Small intestine (tissue), 7 donors: Measurements from ENCODE around the gene PHOX2B. TPM values are rescaled to one million over a fixed set of nuclear protein-coding genes. Genes with fewer than 3 reads are reported as not detected.

Experiments
- DNase-seq, 2 donors: peaks; one replicate each; pipeline versions ENCODE4 v3.0.0 to v3.0.0-alpha.2; 2013
- FAIRE-seq: peaks from 2 replicates; lab custom pipeline; 2012; peaks lifted over from hg19 to GRCh38; lab: Jason Lieb, UNC
- H3K27ac ChIP-seq, 3 donors: one replicate each; pipeline ENCODE4 v1.5.1; 2013; ENCODE audit warnings: low read length in 2 of 3, mild to moderate bottlenecking in 2 of 3, control low read depth in 1 of 3, inconsistent platforms in 1 of 3, low read depth in 1 of 3, moderate library complexity in 1 of 3
- H3K27me3 ChIP-seq, 3 donors: one replicate each; pipeline ENCODE4 v1.6.1; 2013; ENCODE audit warnings: low read length in 3 of 3, inconsistent platforms in 1 of 3; ENCODE audit not compliant: control insufficient read depth in 3 of 3, insufficient read depth in 3 of 3
- H3K36me3 ChIP-seq, 3 donors: one replicate each; pipeline ENCODE4 v1.6.1; 2013; ENCODE audit warnings: low read length in 3 of 3, inconsistent platforms in 1 of 3, low read depth in 1 of 3, mild to moderate bottlenecking in 1 of 3, moderate library complexity in 1 of 3; ENCODE audit not compliant: control insufficient read depth in 3 of 3, insufficient read depth in 2 of 3
- H3K4me1 ChIP-seq, 3 donors: one replicate each; pipeline ENCODE4 v1.6.1; 2013; ENCODE audit warnings: low read length in 2 of 3, inconsistent platforms in 1 of 3, low read depth in 1 of 3, mild to moderate bottlenecking in 1 of 3, moderate library complexity in 1 of 3; ENCODE audit not compliant: control insufficient read depth in 3 of 3, insufficient read depth in 2 of 3
- H3K4me3 ChIP-seq, 3 donors: one replicate each; pipeline ENCODE4 v1.5.1; 2013; ENCODE audit warnings: low read length in 3 of 3, control low read depth in 1 of 3, inconsistent platforms in 1 of 3, low read depth in 1 of 3, mild to moderate bottlenecking in 1 of 3, moderate library complexity in 1 of 3
- H3K9me3 ChIP-seq, 2 donors: one replicate each; pipeline ENCODE4 v1.6.1; 2013; ENCODE audit warnings: low read depth in 1 of 2, low read length in 1 of 2; ENCODE audit not compliant: control insufficient read depth in 2 of 2, insufficient read depth in 1 of 2
- WGBS, 3 donors: extraction: QIAGEN DNeasy Blood & Tissue Kit; methylation state at CpG; one replicate each; pipeline ENCODE4 v1.1.7; 2013; 5-methylcytosine and 5-hydroxymethylcytosine counted together
- polyA plus RNA-seq, 4 donors: library from polyadenylated mRNA; stranded (reverse) in 3 of 4; unstranded in 1 of 4; fragments of 200-250 nt in 3 of 4; fragments of 120-200 nt in 1 of 4; gene quantifications; one replicate each; pipeline versions ENCODE4 v1.2.1 to v1.2.3, GENCODE V29; 2013
- donor health status: healthy with polysubstance abuse.
- donor health status: control.
- donor health status: control.
- donor health status: Bipolar disorder and iron deficiency.
- donor health status: healthy.

The PHOX2B gene
- polyA plus RNA-seq, 4 donors, result 1.4 to 7.4 TPM; not detected in 2

DNA sequence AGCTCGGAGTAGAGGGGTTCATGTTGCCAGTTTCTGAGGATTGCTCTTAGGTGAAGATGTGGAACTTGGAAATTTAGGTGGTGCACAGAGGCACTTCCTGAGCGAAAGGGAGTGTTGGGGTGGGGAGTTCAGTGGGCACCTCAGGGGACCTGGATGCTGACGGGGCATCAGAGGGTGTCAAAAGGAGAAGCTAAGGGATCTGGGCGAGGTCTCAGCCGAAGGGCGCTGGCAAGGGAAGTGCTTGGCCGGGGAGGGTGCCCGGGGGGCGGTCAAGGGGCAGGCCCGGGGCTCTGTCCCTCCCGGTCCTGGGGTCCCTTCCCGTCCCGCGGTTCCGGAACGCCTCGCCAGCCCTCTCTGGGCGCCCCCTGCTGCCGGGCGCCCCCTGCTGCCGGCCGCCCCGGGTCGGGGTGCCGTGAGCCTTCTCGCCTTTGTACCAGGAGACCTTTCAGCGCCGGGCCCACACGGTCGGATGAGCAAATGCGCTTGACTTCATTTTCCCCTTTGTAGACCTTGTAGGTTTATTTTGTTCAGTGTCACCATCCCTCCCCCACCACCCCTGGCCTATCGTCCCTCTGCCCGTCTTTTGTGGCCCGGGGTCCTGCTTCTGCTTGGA lies 3.0 kb upstream of the PHOX2B start:
- Histone ChIP-seq H3K27me3 (peaks cover 19 to 80% (median 46%) of the 10 kb centered on the region in 3 donors), H3K4me3 (no peak overlapping the region), H3K4me1 (no peaks in the 10 kb centered on the region), H3K36me3 (no peaks in the 10 kb centered on the region), H3K9me3 (peaks cover 0 to 2% of the 10 kb centered on the region in 2 donors), H3K27ac (peak overlapping the region in 1 of 3 donors; percentile 23)
- peak in 1 of 2 donors; percentile 6 for DNase-seq
- no peak for FAIRE-seq
- WGBS, 3 donors, result 4 to 6% (median 6%) methylated on average over 26 to 34 of the region's 34 CpGs

DNA sequence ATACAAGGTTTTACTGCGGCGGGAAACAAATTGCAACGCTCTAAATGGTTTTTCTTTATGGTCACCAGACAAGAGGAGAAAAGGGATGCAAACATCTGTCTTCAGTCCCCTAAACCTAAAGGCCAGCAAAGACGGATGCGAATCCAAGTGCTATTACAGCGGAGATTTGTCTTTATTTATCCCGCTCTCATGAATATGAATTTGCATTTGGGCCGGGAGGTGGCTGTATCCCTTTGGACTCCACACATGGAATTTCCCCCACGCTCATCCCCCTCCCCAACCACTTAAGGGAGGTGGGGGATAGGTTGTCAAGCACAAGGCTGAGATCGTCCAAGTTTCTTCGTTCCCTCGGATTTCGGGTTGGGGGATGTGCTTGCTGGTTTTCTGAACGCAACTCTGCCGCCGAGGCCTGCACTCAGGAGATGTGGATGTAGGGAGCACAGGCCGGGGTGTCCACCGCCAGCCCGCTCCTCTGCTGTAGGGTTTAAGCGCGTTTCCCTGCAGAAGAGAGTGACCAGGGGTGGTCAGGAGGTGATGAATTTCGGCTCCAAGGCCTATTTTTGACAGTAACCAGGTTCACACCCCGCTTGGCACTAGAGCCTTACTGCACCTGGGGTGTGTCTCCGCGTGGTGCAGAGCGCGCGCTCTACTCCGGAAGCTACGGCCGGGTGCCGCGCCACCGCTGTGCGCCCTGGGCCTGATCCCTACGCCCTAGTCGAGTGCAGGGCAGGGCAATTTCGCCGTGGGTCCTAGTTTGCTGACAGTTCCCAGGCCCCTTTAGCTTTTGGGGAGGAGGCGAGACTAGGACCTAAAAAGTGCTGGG lies 2.3 kb upstream of the PHOX2B start:
- DNase-seq, result peak in 1 of 2 donors; percentile 10
- 8 to 20% (median 10%) methylated on average over 36 to 40 of the region's 40 CpGs for WGBS, 3 donors
- H3K27ac ChIP-seq, result peak overlapping the region in 1 of 3 donors; percentile 38
- H3K4me3 ChIP-seq, result no peak overlapping the region
- H3K9me3 ChIP-seq, result peaks cover 0 to 2% of the 10 kb centered on the region in 2 donors
- FAIRE-seq, result no peak
- H3K27me3 ChIP-seq, result peaks cover 19 to 84% (median 51%) of the 10 kb centered on the region in 3 donors
- H3K36me3 ChIP-seq, result no peaks in the 10 kb centered on the region
- no peaks in the 10 kb centered on the region for H3K4me1 ChIP-seq

DNA sequence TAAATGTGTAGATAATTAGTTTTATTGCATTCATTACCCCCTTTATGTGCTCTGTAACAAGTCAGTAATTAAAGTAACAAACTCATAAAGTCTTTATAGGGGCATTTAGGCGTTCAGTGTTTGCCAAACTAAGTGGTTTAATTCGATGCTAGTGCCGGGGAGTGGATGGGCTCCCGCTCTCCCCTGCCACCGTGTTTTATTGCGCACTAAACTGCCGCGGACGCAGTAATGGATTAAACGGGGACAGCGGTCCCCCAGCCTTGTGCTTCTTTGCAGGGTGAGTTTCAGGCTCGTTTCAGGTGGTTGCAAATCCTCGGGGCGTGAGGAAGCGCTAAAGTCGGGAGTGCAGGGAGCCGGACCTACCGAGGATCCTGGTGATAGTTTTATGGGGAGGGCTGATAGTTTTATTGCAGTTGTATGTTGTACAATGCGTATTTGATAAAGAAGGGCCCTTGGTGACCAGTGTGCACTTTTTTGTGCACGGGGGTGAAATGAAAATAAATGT lies 1.6 kb upstream of the PHOX2B start:
- no peaks in the 10 kb centered on the region for H3K36me3 ChIP-seq
- H3K9me3 ChIP-seq, result peaks cover 0 to 2% of the 10 kb centered on the region in 2 donors
- H3K4me3 ChIP-seq, result peak overlapping the region in 1 of 3 donors; percentile 1
- no peaks in the 10 kb centered on the region for H3K4me1 ChIP-seq
- H3K27ac ChIP-seq, result peak overlapping the region in 1 of 3 donors; percentile 38
- no peak for FAIRE-seq
- 5 to 6% (median 5%) methylated on average over 20 of the region's 20 CpGs for WGBS, 3 donors
- H3K27me3 ChIP-seq, result peaks cover 19 to 89% (median 53%) of the 10 kb centered on the region in 3 donors
- DNase-seq, result peak in 1 of 2 donors; percentile 2

DNA sequence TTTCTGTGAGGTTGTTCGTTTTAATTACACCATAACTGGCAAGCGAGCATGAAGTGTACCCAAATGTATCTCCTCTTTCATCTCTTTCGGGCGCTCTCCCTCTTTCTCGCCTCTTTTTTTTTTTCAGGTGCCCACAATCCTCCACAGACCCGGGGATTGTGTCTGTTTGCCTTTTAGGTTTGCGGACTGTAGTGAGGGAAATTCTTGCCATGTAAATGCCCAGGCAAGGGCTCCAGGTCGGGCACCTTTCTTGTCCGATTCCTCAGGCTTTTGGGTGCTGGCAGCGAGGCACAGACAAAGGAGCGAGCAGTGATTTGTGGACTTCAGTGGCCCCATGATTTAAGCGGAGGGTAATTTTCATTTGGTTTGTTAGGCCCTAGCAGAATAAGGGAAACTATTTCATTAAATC lies 1.1 kb upstream of the PHOX2B start:
- 7 to 8% (median 8%) methylated on average over 12 of the region's 12 CpGs for WGBS, 3 donors
- Histone ChIP-seq H3K27ac (peak overlapping the region in 1 of 3 donors; percentile 38), H3K4me1 (no peaks in the 10 kb centered on the region), H3K27me3 (peaks cover 19 to 91% (median 58%) of the 10 kb centered on the region in 3 donors), H3K36me3 (no peaks in the 10 kb centered on the region), H3K4me3 (peak overlapping the region in 1 of 3 donors; percentile 1), H3K9me3 (peaks cover 0 to 4% of the 10 kb centered on the region in 2 donors)
- no peak for FAIRE-seq
- no peak for DNase-seq

DNA sequence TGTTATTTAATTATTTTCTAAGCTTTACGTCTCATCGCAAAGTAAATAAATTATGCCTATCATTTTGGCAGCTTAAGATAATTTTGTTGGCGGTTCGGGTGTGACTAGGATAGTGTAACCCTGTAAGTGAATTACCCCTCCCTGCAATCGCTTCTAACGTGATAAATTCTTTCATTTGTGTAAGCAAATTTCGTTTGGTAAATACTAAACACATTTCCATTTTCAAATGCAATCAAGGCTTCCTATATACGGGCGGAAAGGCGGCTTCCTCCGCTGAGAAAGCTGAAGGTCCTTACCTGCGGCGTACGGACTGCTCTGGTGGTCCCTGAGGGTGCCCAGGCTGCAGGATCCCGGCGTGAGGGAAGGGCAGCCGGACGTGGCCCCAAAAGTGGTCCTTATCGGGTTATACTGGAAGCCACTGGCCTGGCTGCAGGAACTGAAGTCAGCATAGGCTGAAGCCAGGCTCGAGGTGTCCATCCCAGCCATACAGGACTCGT lies 403 bp downstream of the PHOX2B start:
- Histone ChIP-seq H3K27ac (peak overlapping the region in 1 of 3 donors; percentile 48), H3K4me1 (no peaks in the 10 kb centered on the region), H3K4me3 (peak overlapping the region in 1 of 3 donors; percentile 37), H3K27me3 (peaks cover 22 to 89% (median 62%) of the 10 kb centered on the region in 3 donors), H3K36me3 (no peaks in the 10 kb centered on the region), H3K9me3 (peaks cover 0 to 5% of the 10 kb centered on the region in 2 donors)
- DNase-seq, result no peak
- WGBS, 3 donors, result 7 to 10% (median 9%) methylated on average over 21 of the region's 21 CpGs
- no peak for FAIRE-seq

DNA sequence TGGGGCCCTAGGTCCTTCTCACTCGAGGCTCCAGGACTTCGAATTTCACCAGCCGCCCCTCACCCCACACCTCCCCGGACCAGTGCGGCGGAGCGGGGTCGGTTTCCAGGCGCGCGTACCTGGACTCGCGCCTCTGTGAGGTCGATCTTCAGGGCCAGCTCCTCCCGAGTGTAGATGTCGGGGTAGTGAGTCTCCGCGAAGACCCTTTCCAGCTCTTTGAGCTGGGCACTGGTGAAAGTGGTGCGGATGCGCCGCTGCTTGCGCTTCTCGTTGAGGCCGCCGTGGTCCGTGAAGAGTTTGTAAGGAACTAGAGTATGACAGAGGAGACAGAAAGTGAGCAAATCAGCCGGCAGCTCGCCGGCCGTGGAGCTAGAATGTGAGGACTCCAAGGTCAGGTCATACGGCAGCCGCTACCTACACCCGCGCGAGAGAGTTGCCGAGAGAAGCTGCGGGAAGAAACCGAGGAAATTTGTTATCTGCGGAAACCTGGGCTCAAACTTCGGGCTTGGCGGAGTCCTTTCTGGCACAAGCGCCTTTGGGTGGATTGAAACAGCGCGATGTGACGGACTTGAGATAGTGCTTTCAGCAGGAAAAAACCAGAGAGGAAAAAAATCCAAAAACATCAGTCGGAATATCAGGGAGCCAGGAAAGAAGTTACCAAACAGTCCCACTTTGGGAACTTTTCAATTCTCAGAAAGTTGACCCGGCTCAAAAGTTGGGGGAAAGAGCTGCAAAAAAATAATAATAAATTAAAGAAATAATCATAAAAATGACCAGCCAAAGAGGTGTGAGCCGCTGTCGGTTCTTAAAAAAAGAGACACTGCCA lies 1.1 kb downstream of the PHOX2B start:
- Histone ChIP-seq H3K36me3 (no peaks in the 10 kb centered on the region), H3K4me3 (peak overlapping the region in 1 of 3 donors; percentile 30), H3K27ac (peak overlapping the region in 1 of 3 donors; percentile 48), H3K9me3 (peaks cover 0 to 5% of the 10 kb centered on the region in 2 donors), H3K27me3 (peaks cover 22 to 91% (median 65%) of the 10 kb centered on the region in 3 donors), H3K4me1 (no peaks in the 10 kb centered on the region)
- 7 to 18% (median 11%) methylated on average over 49 of the region's 49 CpGs for WGBS, 3 donors
- FAIRE-seq (no peak), DNase-seq (peak in 1 of 2 donors; percentile 4)

DNA sequence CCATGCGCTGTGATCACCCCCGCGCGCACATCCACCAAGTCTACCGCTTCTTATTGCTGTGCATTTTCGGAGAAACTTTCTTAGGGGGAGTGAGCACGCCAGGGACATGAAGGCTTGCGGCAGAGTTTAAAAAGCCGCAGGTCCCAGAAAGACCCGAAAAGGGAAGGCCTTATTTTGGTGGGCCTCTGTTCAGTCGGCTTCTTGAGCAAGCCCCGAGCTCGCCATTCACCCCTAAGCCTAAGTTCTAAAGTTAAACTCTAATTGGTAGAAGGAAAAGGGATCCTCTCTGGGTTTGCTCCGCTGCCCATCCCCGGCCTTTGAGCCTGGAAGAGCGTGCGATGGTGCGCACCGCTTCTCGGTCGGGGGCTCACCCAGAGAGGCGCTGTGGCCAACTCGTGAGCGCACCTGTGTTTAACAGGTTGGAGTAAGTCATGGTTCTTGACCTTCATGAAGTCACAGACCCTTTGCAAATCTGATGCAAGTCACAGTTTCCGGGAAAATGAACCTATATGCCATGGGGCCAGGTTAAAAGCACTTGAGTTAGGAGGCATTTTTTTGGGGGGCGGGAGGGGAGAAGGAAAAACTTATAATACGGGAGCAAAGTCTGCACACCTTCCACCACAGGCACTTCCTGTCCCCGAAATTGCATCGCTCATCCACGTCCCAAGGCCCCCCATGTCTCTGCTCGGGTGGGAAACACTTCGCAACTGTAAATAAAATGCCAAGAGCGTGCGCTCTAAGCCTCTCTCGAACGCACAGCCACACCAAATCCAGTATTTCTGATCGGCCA lies 1.9 kb downstream of the PHOX2B start:
- WGBS, 3 donors, result 11 to 22% (median 20%) methylated on average over 37 of the region's 37 CpGs
- Histone ChIP-seq H3K27ac (peak overlapping the region in 1 of 3 donors; percentile 42), H3K4me1 (no peaks in the 10 kb centered on the region), H3K27me3 (peaks cover 20 to 91% (median 61%) of the 10 kb centered on the region in 3 donors), H3K9me3 (peaks cover 0 to 5% of the 10 kb centered on the region in 2 donors), H3K4me3 (peak overlapping the region in 1 of 3 donors; percentile 30), H3K36me3 (no peaks in the 10 kb centered on the region)
- DNase-seq, result no peak
- FAIRE-seq, result no peak
